Panc1 (cell line): Measurements from ENCODE around the gene FAM221B.

Experiments used
- CTCF ChIP-seq: fragments of 450-650 bp; IDR thresholded peaks from 2 replicates; pipeline ENCODE4 v1.5.1; 2017; ENCODE audit warnings: mild to moderate bottlenecking
- POLR2AphosphoS5 ChIP-seq: IDR thresholded peaks from 2 replicates; pipeline ENCODE4 v1.6.1; 2012; ENCODE audit warnings: mild to moderate bottlenecking, low read depth, low read length, moderate library complexity
- REST ChIP-seq, 2 experiments: IDR thresholded peaks; 2 replicates each; pipeline ENCODE4 v1.6.1; 2011 to 2012; ENCODE audit warnings: low read depth in 2 of 2, control low read depth in 1 of 2, low read length in 1 of 2, mild to moderate bottlenecking in 1 of 2, moderate library complexity in 1 of 2; ENCODE audit not compliant: insufficient read depth in 1 of 2

GRCh38 chr9:35801328-35802128 is 27.0 kb downstream of the FAM221B start:
- TF ChIP-seq CTCF (no peak), REST (IDR thresholded peaks at IDR 0.05; ENCODE audit: insufficient read depth in 1 of 2, low read depth in 2 of 2, low read length in 1 of 2) (no peak), POLR2AphosphoS5 (no peak)
